OCI-LY1 (cell line): Measurements from ENCODE around the gene OPTC.

Source experiments
- EZH2 ChIP-seq: fragments of 200-600 bp; sonication (generic), shearing (Covaris generic); IDR thresholded peaks from 2 replicates; pipeline ENCODE4 v1.8.0; 2017; ENCODE audit warnings: borderline replicate concordance, mixed run types, mild to moderate bottlenecking, antibody characterized with exemption, low read length, moderate library complexity, mixed read lengths
- TF ChIP-seq, protein P1 (sequence below): fragments of 200-600 bp; sonication (generic), shearing (Covaris generic); IDR thresholded peaks from 2 replicates; pipeline ENCODE4 v1.5.1; 2017; ENCODE audit warnings: mild to moderate bottlenecking, antibody characterized with exemption, low read length, moderate library complexity, mixed read lengths

- TF ChIP-seq, protein P1, sequence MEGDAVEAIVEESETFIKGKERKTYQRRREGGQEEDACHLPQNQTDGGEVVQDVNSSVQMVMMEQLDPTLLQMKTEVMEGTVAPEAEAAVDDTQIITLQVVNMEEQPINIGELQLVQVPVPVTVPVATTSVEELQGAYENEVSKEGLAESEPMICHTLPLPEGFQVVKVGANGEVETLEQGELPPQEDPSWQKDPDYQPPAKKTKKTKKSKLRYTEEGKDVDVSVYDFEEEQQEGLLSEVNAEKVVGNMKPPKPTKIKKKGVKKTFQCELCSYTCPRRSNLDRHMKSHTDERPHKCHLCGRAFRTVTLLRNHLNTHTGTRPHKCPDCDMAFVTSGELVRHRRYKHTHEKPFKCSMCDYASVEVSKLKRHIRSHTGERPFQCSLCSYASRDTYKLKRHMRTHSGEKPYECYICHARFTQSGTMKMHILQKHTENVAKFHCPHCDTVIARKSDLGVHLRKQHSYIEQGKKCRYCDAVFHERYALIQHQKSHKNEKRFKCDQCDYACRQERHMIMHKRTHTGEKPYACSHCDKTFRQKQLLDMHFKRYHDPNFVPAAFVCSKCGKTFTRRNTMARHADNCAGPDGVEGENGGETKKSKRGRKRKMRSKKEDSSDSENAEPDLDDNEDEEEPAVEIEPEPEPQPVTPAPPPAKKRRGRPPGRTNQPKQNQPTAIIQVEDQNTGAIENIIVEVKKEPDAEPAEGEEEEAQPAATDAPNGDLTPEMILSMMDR, result no peak
- no peak for TF ChIP-seq EZH2
Observed at GRCh38 chr1:203481196-203481595, 12.8 kb upstream of the OPTC start.
